Sigmoid colon (tissue), 4 donors: ENCODE measurements around the gene COTL1.

ENCODE experiments used
- CTCF ChIP-seq, 4 experiments: fragments of 450-650 bp in 3 of 4; fragments of 200-600 bp in 1 of 4; IDR thresholded peaks; one replicate each; pipeline ENCODE4 v1.5.1; 2016 to 2019; ENCODE audit warnings: antibody characterized with exemption in 4 of 4, mild to moderate bottlenecking in 3 of 4, moderate library complexity in 2 of 4
- EP300 ChIP-seq, 4 donors: sonication (generic); formaldehyde crosslinking; IDR thresholded peaks; one replicate each; pipeline ENCODE4 v1.6.1; 2017; ENCODE audit warnings: antibody characterized with exemption in 4 of 4
- POLR2A ChIP-seq, 2 donors: fragments of 450-650 bp; IDR thresholded peaks; one replicate each; pipeline ENCODE4 v1.6.1; 2016; ENCODE audit warnings: antibody characterized with exemption in 2 of 2, mild to moderate bottlenecking in 2 of 2, moderate library complexity in 2 of 2
- POLR2AphosphoS5 ChIP-seq, 4 donors: sonication (generic); formaldehyde crosslinking; IDR thresholded peaks; one replicate each; pipeline ENCODE4 v1.6.1; 2017; ENCODE audit warnings: antibody characterized with exemption in 4 of 4

- TF ChIP-seq CTCF (IDR thresholded peaks at IDR 0.05) (no peak), EP300 (IDR thresholded peaks at IDR 0.05) (no peak), POLR2AphosphoS5 (IDR thresholded peaks at IDR 0.05) (no peak), POLR2A (IDR thresholded peaks at IDR 0.05) (no peak)
Observed at GRCh38 chr16:84630446-84631152, 12.7 kb upstream of the COTL1 start.
